B cell (primary cell): Measurements from ENCODE around the gene MAPRE3. TPM values are rescaled to one million over a fixed set of nuclear protein-coding genes. Genes with fewer than 3 reads are reported as not detected.

Source experiments
- ATAC-seq: fragments of 200-7000 bp; cut with Tn5 transposase; one replicate; pipeline ENCODE4 v1.10.0; 2021; ENCODE audit warnings: low read depth, mild to moderate bottlenecking, moderate number of reproducible peaks, moderate library complexity
- CTCF ChIA-PET: fragments of 350-600 bp; sonication (Branson Sonifier 250); formaldehyde crosslinking; loops from one replicate; lab custom pipeline; 2021; ENCODE audit warnings: antibody characterized with exemption, inconsistent platforms; lab: Charles Lee
- POLR2A ChIA-PET: fragments of 350-600 bp; sonication (Branson Sonifier 250); formaldehyde crosslinking; loops from one replicate; lab custom pipeline; 2021; ENCODE audit warnings: antibody characterized with exemption; lab: Charles Lee
- DNase-seq: peaks from one replicate; pipeline ENCODE4 v3.0.0; 2013
- H2AFZ ChIP-seq: 2 replicates; pipeline ENCODE4 v1.6.1; 2012; ENCODE audit warnings: mild to moderate bottlenecking, low read depth, low read length; ENCODE audit not compliant: insufficient read depth, poor library complexity, severe bottlenecking
- H3K27ac ChIP-seq, 2 donors: 1 replicate in 1 of 2; 2 replicates in 1 of 2; pipeline ENCODE4 v1.5.1; 2012 to 2013; ENCODE audit warnings: low read length in 2 of 2, mild to moderate bottlenecking in 2 of 2, moderate library complexity in 1 of 2
- H3K27me3 ChIP-seq, 4 experiments: fragments of 200-600 bp in 1 of 4; sonication (generic) in 1 of 4; replicated peaks in 1 of 4; 1 replicate in 2 of 4; 2 replicates in 2 of 4; pipeline versions ENCODE4 v1.6.1 to v1.7.0; 2013 to 2016; ENCODE audit warnings: low read length in 3 of 4, mild to moderate bottlenecking in 2 of 4, mixed read lengths in 1 of 4, moderate library complexity in 1 of 4; ENCODE audit not compliant: insufficient read depth in 4 of 4, control insufficient read depth in 3 of 4; ENCODE audit errors: control extremely low read depth in 1 of 4
- H3K36me3 ChIP-seq, 2 experiments: replicated peaks in 1 of 2; 1 replicate in 1 of 2; 2 replicates in 1 of 2; pipeline versions ENCODE4 v1.6.1 to v1.7.1; 2013; ENCODE audit warnings: low read length in 1 of 2; ENCODE audit not compliant: insufficient read depth in 2 of 2, control insufficient read depth in 1 of 2; ENCODE audit errors: control extremely low read depth in 1 of 2, extremely low read depth in 1 of 2
- H3K4me1 ChIP-seq, 2 donors: fragments of 200-600 bp in 1 of 2; sonication (generic) in 1 of 2; 1 replicate in 1 of 2; 2 replicates in 1 of 2; pipeline versions ENCODE4 v1.5.1 to v1.6.1; 2013 to 2017; ENCODE audit warnings: low read length in 2 of 2; ENCODE audit not compliant: control insufficient read depth in 2 of 2, insufficient read depth in 2 of 2
- H3K4me2 ChIP-seq: replicated peaks from 2 replicates; pipeline ENCODE3; 2012; ENCODE audit warnings: mild to moderate bottlenecking, low read depth, low read length; ENCODE audit not compliant: poor library complexity, severe bottlenecking
- H3K4me3 ChIP-seq, 5 experiments: fragments of 200-600 bp in 1 of 5; sonication (generic) in 1 of 5; 1 replicate in 3 of 5; 2 replicates in 2 of 5; pipeline versions ENCODE4 v1.5.1 to v1.7.0; 2011 to 2016; ENCODE audit warnings: low read length in 4 of 5, mild to moderate bottlenecking in 4 of 5, low read depth in 2 of 5, control low read depth in 1 of 5, moderate library complexity in 1 of 5; ENCODE audit not compliant: insufficient read depth in 1 of 5; ENCODE audit errors: control extremely low read depth in 1 of 5, extremely low read depth in 1 of 5
- H3K79me2 ChIP-seq: fragments of 200-600 bp; sonication (generic); one replicate; pipeline ENCODE4 v1.6.0; 2016; ENCODE audit warnings: low read length; ENCODE audit not compliant: control insufficient read depth, insufficient read depth
- H3K9ac ChIP-seq: fragments of 200-600 bp; sonication (generic); 2 replicates; pipeline ENCODE4 v1.6.1; 2017; ENCODE audit warnings: mild to moderate bottlenecking, low read length, moderate library complexity
- H3K9me3 ChIP-seq, 3 donors: one replicate each; pipeline versions ENCODE4 v1.6.1 to v1.7.1; 2013; ENCODE audit warnings: low read length in 2 of 3; ENCODE audit not compliant: control insufficient read depth in 2 of 3, insufficient read depth in 1 of 3; ENCODE audit errors: control extremely low read depth in 1 of 3
- H4K20me1 ChIP-seq: 2 replicates; pipeline ENCODE4 v1.6.0; 2012; ENCODE audit warnings: mild to moderate bottlenecking, low read length; ENCODE audit not compliant: insufficient read depth, control insufficient read depth, poor library complexity, severe bottlenecking
- H3K27ac Mint-ChIP-seq: one replicate; pipeline ENCODE4 v1.8.0; 2021; ENCODE audit warnings: mixed read lengths
- H3K27me3 Mint-ChIP-seq: one replicate; pipeline ENCODE4 v1.8.0; 2021; ENCODE audit warnings: mixed read lengths
- H3K4me1 Mint-ChIP-seq: one replicate; pipeline ENCODE4 v1.8.0; 2021; ENCODE audit warnings: mixed read lengths
- H3K4me3 Mint-ChIP-seq: one replicate; pipeline ENCODE4 v1.8.0; 2021; ENCODE audit warnings: mixed read lengths
- H3K9me3 Mint-ChIP-seq: one replicate; pipeline ENCODE4 v1.8.0; 2022; ENCODE audit warnings: mixed read lengths; ENCODE audit not compliant: insufficient read depth
- EZH2 ChIP-seq: IDR thresholded peaks from 2 replicates; pipeline ENCODE4 v1.6.1; 2012; ENCODE audit warnings: borderline replicate concordance, low read depth, mild to moderate bottlenecking, moderate library complexity, low read length; ENCODE audit not compliant: insufficient read depth, poor library complexity, severe bottlenecking
- WGBS: methylation state at CpG from one replicate; pipeline ENCODE4 v1.1.5; 2013; ENCODE audit warnings: missing lambda C conversion rate; ENCODE audit not compliant: insufficient coverage; 5-methylcytosine and 5-hydroxymethylcytosine counted together
- intact Hi-C: fragments of 100-400 bp; cut with micrococcal nuclease; formaldehyde crosslinking; loops from one replicate; pipeline ENCODE4 v1.10.0; 2022
- polyA minus RNA-seq: library from RNA; depleted of rRNA, polyadenylated mRNA; stranded (reverse); fragments of >200 nt; gene quantifications from 2 replicates; pipeline ENCODE4 v1.2.3, GENCODE V29; 2012
- polyA plus RNA-seq: library from polyadenylated mRNA; depleted of rRNA; stranded (reverse); fragments of >200 nt; gene quantifications from 2 replicates; pipeline ENCODE4 v1.2.3, GENCODE V29; 2012
- total RNA-seq, 2 donors: library from RNA; stranded (reverse); fragments of 120-200 nt in 1 of 2; gene quantifications; 1 replicate in 1 of 2; 2 replicates in 1 of 2; pipeline versions ENCODE4 v1.2.3 to v1.2.4, GENCODE V29; 2013 to 2022
- TF ChIP-seq, protein P1 (sequence below): fragments of 200-600 bp; IDR thresholded peaks from one replicate; pipeline ENCODE4 v1.8.0; 2022; ENCODE audit warnings: antibody characterized with exemption, mild to moderate bottlenecking

Gene MAPRE3
- total RNA-seq (5.4 and 7.1 TPM in 2 replicates), polyA plus RNA-seq (6.7 and 9.8 TPM in 2 replicates), polyA minus RNA-seq (1.5 and 1.8 TPM in 2 replicates)
- 1.7 TPM for total RNA-seq (2013)

DNA sequence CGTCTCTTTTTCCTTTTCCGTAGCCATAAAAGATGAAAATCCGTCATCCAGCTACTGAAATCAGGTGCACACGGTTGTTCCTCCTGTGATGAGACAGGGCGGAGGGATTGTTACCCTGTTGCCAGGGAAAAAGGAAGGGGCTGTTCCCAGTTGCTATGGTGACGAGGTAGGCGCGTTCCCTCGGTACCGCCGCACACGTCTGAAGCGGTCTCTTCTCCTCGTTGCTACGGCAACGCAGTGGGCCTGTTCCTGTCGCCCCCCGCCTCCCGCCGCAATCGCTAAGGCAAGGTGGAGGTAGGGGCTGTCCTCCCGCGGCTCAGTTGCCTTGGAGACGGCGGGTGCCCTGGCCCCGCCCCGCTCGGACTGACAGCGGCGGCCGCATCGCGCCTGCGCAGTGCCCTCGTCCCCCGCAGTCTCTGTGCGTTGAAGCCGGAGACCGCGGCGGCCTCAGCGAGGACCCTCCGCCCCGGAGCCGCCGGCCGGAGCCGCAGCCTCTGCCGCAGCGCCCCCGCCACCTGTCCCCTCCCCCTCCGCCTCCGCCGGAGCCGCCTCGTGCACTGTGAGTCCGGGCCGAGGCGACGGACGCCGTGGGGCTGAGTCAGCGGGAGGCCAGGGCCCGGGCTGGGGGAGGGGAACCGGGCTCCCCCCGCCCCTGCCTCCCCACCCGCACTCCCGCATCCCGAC, at the start of gene MAPRE3:
TSS of gene MAPRE3 (plus strand) at position 394 of the 684 bp plus-strand sequence. CDS start 51,582 bp downstream, outside the sequence.
- TF ChIP-seq, protein P1, sequence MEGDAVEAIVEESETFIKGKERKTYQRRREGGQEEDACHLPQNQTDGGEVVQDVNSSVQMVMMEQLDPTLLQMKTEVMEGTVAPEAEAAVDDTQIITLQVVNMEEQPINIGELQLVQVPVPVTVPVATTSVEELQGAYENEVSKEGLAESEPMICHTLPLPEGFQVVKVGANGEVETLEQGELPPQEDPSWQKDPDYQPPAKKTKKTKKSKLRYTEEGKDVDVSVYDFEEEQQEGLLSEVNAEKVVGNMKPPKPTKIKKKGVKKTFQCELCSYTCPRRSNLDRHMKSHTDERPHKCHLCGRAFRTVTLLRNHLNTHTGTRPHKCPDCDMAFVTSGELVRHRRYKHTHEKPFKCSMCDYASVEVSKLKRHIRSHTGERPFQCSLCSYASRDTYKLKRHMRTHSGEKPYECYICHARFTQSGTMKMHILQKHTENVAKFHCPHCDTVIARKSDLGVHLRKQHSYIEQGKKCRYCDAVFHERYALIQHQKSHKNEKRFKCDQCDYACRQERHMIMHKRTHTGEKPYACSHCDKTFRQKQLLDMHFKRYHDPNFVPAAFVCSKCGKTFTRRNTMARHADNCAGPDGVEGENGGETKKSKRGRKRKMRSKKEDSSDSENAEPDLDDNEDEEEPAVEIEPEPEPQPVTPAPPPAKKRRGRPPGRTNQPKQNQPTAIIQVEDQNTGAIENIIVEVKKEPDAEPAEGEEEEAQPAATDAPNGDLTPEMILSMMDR = no peak
- TF ChIP-seq EZH2 = no peak
- peak; percentile 92 for DNase-seq
- Histone ChIP-seq H4K20me1 (no peaks in the 10 kb centered on the region), H3K4me3 (peak within 1 kb of the TSS; percentile 59 to 70 (median 62)), H3K27me3 (peaks cover 2 to 11% (median 5%) of the 10 kb centered on the region in 4 experiments), H3K9me3 (no peaks in the 10 kb centered on the region), H3K27ac (peak within 1 kb of the TSS in 1 of 2 donors; percentile 47), H3K4me1 (peaks cover 11 to 12% of the 10 kb centered on the region in 2 donors), H3K79me2 (no peaks in the 10 kb centered on the region), H2AFZ (peak within 1 kb of the TSS; percentile 85), H3K4me2 (peak within 1 kb of the TSS; percentile 88), H3K9ac (peak within 1 kb of the TSS; percentile 74), H3K36me3 (no peaks in the 10 kb centered on the region)
- intact Hi-C loops = loop anchor here (1.0 to 2.0 kb wide), 4 partner anchors 62 to 242 kb away; partner anchors contain the start of genes ATRAID, PREB, SLC5A6 and TMEM214
- peaks cover 26% of the 10 kb centered on the region for H3K27me3 Mint-ChIP-seq
- H3K27ac Mint-ChIP-seq = peak within 1 kb of the TSS; percentile 59
- H3K4me1 Mint-ChIP-seq = peaks cover 19% of the 10 kb centered on the region
- peak; percentile 94 for ATAC-seq
- H3K4me3 Mint-ChIP-seq = peak within 1 kb of the TSS; percentile 91
- H3K9me3 Mint-ChIP-seq = no peaks in the 10 kb centered on the region
- WGBS = under 1% methylated on average over 63 of the region's 69 CpGs
- ChIA-PET CTCF (interaction anchor here (1.0 to 3.1 kb wide), 4 partner anchors 8 to 23 kb away, joined by 3 to 20 read pairs (median 4); no protein-coding TSS in a partner anchor), POLR2A (no interaction called here)

DNA sequence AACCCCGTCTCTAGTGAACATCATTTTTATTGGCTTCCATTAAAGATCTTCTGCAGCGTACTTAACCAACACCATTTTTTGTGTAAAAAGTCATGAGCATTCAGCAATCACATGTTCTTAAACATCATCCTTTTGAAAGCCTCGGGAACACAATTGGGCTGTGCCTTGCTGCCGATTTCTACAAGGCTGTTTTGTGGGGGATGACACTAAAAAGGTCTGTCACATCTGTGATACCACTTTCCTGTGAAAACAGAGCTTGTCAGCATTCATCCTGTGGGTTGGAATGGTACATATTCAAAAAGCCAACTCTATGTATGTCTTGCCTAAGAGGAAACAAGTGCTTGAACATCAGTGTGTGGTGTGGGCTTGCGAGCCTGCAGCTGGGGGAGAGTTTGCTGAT, 49.1 kb upstream of the MAPRE3 start:
- ChIA-PET POLR2A (no interaction called here), CTCF (interaction anchor here (2.4 kb wide), 1 partner anchor 74 kb away, joined by 50 read pairs; the partner anchor contains the start of gene DPYSL5)
- Histone ChIP-seq H3K36me3 (no peaks in the 10 kb centered on the region), H3K27me3 (peaks cover 0 to 15% (median 0%) of the 10 kb centered on the region in 4 experiments), H3K9me3 (no peaks in the 10 kb centered on the region), H3K4me3 (no peak overlapping the region), H3K27ac (no peak overlapping the region), H2AFZ (no peak overlapping the region), H3K79me2 (no peaks in the 10 kb centered on the region), H4K20me1 (no peaks in the 10 kb centered on the region), H3K9ac (no peak overlapping the region), H3K4me1 (peaks cover 0 to 4% of the 10 kb centered on the region in 2 donors), H3K4me2 (no peak overlapping the region)
- TF ChIP-seq, protein P1 = no peak
- no peak for TF ChIP-seq EZH2
- no peak overlapping the region for H3K27ac Mint-ChIP-seq
- peaks cover 31% of the 10 kb centered on the region for H3K27me3 Mint-ChIP-seq
- no peak for DNase-seq
- H3K4me1 Mint-ChIP-seq = no peaks in the 10 kb centered on the region
- no peak for ATAC-seq
- no peak overlapping the region for H3K4me3 Mint-ChIP-seq
- 75% methylated on average over 4 of the region's 5 CpGs for WGBS
- intact Hi-C loops = no loop called here
- H3K9me3 Mint-ChIP-seq = no peaks in the 10 kb centered on the region
